ENCODE data around the gene DBNDD1.

The DBNDD1 gene

DNA sequence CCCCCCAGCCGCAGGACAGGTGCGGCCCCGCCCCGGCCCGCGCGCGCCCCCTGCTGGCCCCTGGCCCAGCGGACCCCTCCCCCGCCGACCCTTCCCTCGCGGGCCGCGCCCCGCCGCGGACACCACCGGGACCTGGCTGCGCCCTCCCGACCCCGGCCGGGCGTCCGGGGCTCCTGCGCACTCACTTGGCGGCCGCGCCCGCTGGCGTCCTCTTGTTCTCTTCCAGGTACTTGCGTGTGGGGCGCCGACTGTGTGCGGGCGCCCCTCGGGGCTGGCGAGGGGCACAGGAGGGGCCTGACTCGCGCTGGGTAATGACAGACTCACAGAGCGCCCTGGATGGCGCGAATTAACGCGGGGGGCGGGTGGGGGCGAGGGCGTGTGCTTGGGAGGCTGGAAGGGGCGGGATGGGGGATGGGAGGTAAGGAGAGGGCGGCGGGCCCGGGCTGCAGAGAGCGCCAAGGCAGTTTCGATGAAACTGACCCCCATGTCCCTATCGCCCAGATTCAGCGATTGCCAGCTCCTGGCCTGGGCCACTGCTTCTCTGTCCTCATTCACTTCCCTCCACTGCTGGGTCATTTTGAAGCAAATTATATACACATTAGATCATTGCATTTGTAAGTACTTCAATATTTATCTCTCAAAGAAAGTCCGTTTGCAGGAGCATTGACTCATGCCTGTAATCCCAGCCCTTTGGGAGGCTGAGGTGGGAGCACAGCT lies 445 bp upstream of the DBNDD1 start (continued):
- TF ChIP-seq TSHZ1 (tag by site-specific recombination; IDR thresholded peaks at IDR 0.05; ENCODE audit: borderline replicate concordance) (no peak), REST (tag by site-specific recombination; IDR thresholded peaks at IDR 0.05) (no peak), ZNF146 (tag by site-specific recombination; IDR thresholded peaks at IDR 0.05) (no peak), ZNF391 (tag by site-specific recombination; IDR thresholded peaks at IDR 0.05; ENCODE audit: borderline replicate concordance, low read depth) (no peak), IKZF3 (tag by site-specific recombination; IDR thresholded peaks at IDR 0.05) (peak; percentile 39; the same call in 1 of the 2 replicates), ZNF248 (tag by site-specific recombination; IDR thresholded peaks at IDR 0.05) (no peak), ZNF501 (tag by site-specific recombination; IDR thresholded peaks at IDR 0.05) (no peak), ZNF19 (tag by site-specific recombination; IDR thresholded peaks at IDR 0.05; ENCODE audit: low read depth) (no peak), ZNF529 (tag by site-specific recombination; IDR thresholded peaks at IDR 0.05; ENCODE audit: insufficient replicate concordance) (no peak), ZNF768 (tag by site-specific recombination; IDR thresholded peaks at IDR 0.05) (no peak), ZFP37 (tag by site-specific recombination; IDR thresholded peaks at IDR 0.05) (no peak), OVOL3 (tag by site-specific recombination; IDR thresholded peaks at IDR 0.05) (no peak), ZNF747 (tag by site-specific recombination; IDR thresholded peaks at IDR 0.05) (no peak), ZNF621 (tag by site-specific recombination; IDR thresholded peaks at IDR 0.05) (no peak), ZNF629 (tag by site-specific recombination; IDR thresholded peaks at IDR 0.05) (peak; percentile 45), ZBTB7A (tag by site-specific recombination; IDR thresholded peaks at IDR 0.05; ENCODE audit: low read depth) (0 out of 2 replicates have a peak, but pooled peaks have one; percentile 39)
- TF ChIP-seq, protein P1, sequence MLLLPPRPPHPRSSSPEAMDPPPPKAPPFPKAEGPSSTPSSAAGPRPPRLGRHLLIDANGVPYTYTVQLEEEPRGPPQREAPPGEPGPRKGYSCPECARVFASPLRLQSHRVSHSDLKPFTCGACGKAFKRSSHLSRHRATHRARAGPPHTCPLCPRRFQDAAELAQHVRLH (tag by site-specific recombination; IDR thresholded peaks at IDR 0.05) = no peak
- TF ChIP-seq, protein P2, sequence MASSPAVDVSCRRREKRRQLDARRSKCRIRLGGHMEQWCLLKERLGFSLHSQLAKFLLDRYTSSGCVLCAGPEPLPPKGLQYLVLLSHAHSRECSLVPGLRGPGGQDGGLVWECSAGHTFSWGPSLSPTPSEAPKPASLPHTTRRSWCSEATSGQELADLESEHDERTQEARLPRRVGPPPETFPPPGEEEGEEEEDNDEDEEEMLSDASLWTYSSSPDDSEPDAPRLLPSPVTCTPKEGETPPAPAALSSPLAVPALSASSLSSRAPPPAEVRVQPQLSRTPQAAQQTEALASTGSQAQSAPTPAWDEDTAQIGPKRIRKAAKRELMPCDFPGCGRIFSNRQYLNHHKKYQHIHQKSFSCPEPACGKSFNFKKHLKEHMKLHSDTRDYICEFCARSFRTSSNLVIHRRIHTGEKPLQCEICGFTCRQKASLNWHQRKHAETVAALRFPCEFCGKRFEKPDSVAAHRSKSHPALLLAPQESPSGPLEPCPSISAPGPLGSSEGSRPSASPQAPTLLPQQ (tag by site-specific recombination; IDR thresholded peaks at IDR 0.05) = 0 out of 2 replicates have a peak, but pooled peaks have one; percentile 26
- TF ChIP-seq, protein P3, sequence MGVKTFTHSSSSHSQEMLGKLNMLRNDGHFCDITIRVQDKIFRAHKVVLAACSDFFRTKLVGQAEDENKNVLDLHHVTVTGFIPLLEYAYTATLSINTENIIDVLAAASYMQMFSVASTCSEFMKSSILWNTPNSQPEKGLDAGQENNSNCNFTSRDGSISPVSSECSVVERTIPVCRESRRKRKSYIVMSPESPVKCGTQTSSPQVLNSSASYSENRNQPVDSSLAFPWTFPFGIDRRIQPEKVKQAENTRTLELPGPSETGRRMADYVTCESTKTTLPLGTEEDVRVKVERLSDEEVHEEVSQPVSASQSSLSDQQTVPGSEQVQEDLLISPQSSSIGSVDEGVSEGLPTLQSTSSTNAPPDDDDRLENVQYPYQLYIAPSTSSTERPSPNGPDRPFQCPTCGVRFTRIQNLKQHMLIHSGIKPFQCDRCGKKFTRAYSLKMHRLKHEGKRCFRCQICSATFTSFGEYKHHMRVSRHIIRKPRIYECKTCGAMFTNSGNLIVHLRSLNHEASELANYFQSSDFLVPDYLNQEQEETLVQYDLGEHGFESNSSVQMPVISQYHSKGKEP (tag by site-specific recombination; IDR thresholded peaks at IDR 0.05) = no peak
- TF ChIP-seq, protein P4, sequence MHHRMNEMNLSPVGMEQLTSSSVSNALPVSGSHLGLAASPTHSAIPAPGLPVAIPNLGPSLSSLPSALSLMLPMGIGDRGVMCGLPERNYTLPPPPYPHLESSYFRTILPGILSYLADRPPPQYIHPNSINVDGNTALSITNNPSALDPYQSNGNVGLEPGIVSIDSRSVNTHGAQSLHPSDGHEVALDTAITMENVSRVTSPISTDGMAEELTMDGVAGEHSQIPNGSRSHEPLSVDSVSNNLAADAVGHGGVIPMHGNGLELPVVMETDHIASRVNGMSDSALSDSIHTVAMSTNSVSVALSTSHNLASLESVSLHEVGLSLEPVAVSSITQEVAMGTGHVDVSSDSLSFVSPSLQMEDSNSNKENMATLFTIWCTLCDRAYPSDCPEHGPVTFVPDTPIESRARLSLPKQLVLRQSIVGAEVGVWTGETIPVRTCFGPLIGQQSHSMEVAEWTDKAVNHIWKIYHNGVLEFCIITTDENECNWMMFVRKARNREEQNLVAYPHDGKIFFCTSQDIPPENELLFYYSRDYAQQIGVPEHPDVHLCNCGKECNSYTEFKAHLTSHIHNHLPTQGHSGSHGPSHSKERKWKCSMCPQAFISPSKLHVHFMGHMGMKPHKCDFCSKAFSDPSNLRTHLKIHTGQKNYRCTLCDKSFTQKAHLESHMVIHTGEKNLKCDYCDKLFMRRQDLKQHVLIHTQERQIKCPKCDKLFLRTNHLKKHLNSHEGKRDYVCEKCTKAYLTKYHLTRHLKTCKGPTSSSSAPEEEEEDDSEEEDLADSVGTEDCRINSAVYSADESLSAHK (tag by site-specific recombination; IDR thresholded peaks at IDR 0.05) = peak; percentile 87
- TF ChIP-seq, protein P5, sequence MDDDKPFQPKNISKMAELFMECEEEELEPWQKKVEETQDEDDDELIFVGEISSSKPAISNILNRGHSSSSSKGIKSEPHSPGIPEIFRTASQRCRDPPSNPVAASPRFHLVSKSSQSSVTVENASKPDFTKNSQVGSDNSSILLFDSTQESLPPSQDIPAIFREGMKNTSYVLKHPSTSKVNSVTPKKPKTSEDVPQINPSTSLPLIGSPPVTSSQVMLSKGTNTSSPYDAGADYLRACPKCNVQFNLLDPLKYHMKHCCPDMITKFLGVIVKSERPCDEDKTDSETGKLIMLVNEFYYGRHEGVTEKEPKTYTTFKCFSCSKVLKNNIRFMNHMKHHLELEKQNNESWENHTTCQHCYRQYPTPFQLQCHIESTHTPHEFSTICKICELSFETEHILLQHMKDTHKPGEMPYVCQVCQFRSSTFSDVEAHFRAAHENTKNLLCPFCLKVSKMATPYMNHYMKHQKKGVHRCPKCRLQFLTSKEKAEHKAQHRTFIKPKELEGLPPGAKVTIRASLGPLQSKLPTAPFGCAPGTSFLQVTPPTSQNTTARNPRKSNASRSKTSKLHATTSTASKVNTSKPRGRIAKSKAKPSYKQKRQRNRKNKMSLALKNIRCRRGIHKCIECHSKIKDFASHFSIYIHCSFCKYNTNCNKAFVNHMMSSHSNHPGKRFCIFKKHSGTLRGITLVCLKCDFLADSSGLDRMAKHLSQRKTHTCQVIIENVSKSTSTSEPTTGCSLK (tag by site-specific recombination; IDR thresholded peaks at IDR 0.05) = no peak

Data from HEK293 (cell line).